SK-N-SH (cell line): ENCODE data around the gene CALML4.

Experiments
- CTCF ChIP-seq: fragments of 200-600 bp; sonication (generic); IDR thresholded peaks from 2 replicates; pipeline ENCODE4 v1.6.1; 2017; ENCODE audit warnings: antibody characterized with exemption, mild to moderate bottlenecking, moderate library complexity
- JUND ChIP-seq: IDR thresholded peaks from 2 replicates; pipeline ENCODE4 v1.4.0; 2012
- RCOR1 ChIP-seq: fragments of 150-350 bp; IDR thresholded peaks from 2 replicates; pipeline ENCODE4 v1.6.1; 2017; ENCODE audit warnings: antibody characterized with exemption, low read length
- SIN3A ChIP-seq: IDR thresholded peaks from 2 replicates; pipeline ENCODE4 v1.6.1; 2012; ENCODE audit warnings: low read depth, mild to moderate bottlenecking, low read length, moderate library complexity, borderline replicate concordance
- SMC3 ChIP-seq: IDR thresholded peaks from 2 replicates; pipeline ENCODE4 v1.6.1; 2012; ENCODE audit warnings: low read depth, low read length, improper control_type of control experiment
- TCF12 ChIP-seq: IDR thresholded peaks from 2 replicates; pipeline ENCODE4 v1.4.0; 2012
- YY1 ChIP-seq: IDR thresholded peaks from 2 replicates; pipeline ENCODE4 v1.4.0; 2012; ENCODE audit warnings: low read depth, mild to moderate bottlenecking

- TF ChIP-seq CTCF, result no peak
- TF ChIP-seq YY1, result no peak
- no peak for TF ChIP-seq SIN3A
- no peak for TF ChIP-seq JUND
- no peak for TF ChIP-seq RCOR1
- no peak for TF ChIP-seq TCF12
- TF ChIP-seq SMC3, result no peak
These were observed 13.0 kb downstream of the CALML4 start for GRCh38 chr15:68192117-68192516.
